Measurements from ENCODE around the gene APOE.

DNA sequence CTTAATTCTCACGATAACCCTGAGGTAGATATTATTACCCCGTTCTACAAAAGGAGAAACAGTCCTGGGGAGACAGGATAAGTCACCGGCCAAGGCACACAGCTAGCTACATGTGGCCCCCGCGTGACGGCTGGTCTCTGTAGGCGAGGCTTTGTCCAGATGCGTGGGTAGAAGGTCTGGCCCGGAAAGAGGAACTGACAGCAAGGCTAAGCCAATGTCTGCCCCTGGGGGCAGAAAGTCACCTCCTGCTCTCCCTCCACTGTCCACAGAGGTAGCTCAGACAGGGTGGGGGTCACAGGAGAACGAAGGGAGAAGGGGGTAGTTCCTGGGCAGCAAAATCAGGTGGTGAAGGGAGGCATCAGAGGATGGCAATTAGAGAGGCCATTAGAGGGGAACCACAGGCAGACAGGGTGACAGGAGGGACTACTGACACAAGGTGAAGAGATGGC is 38.2 kb downstream of the APOE start:
- TF ChIP-seq POLR2AphosphoS5 (IDR thresholded peaks at IDR 0.05): no peak
- TF ChIP-seq CTCF (IDR thresholded peaks at IDR 0.05): no peak
- no peak for TF ChIP-seq POLR2A (IDR thresholded peaks at IDR 0.05)
